AG04449 (cell line): ENCODE measurements around the gene OR5D14.

Source experiments
- CTCF ChIA-PET: fragments of 350-600 bp; formaldehyde crosslinking; extraction: SDS; loops from one replicate; lab custom pipeline; 2021; ENCODE audit warnings: antibody characterized with exemption; lab: Yijun Ruan, JAX
- POLR2A ChIA-PET: fragments of 400-600, 350-600 bp; formaldehyde crosslinking; extraction: SDS; loops from one replicate; lab custom pipeline; 2020; ENCODE audit warnings: antibody characterized with exemption, inconsistent platforms; lab: Yijun Ruan, JAX
- DNase-seq: peaks from one replicate; pipeline ENCODE4 v3.0.0-alpha.2; 2010; ENCODE audit warnings: low read depth, low spot score
- H3K4me3 ChIP-seq: 2 replicates; pipeline ENCODE4 v1.5.1; 2011; ENCODE audit warnings: low read depth, mild to moderate bottlenecking, control low read depth, low read length
- CTCF ChIP-seq: IDR thresholded peaks from one replicate; pipeline ENCODE4 v1.5.1; 2011; ENCODE audit warnings: mild to moderate bottlenecking, moderate library complexity, low read length, control low read depth, inconsistent platforms; ENCODE audit not compliant: insufficient read depth; ENCODE audit errors: missing control alignments

OR5D14 gene

GRCh38 chr11:55819330-55819729 is 24.0 kb downstream of the OR5D14 start, which contains the start of gene OR5D18:
Gene OR5D18, plus strand, starts transcription at chr11:55819630. Its CDS starts 0 bp downstream, at chr11:55819630.
- CTCF ChIA-PET: no interaction called here
- H3K4me3 ChIP-seq: no peak within 1 kb of the TSS
- TF ChIP-seq CTCF: no peak
- POLR2A ChIA-PET: no interaction called here
- no peak for DNase-seq

- POLR2A ChIA-PET: no interaction called here
- no peak within 1 kb of the TSS for H3K4me3 ChIP-seq
- no peak for DNase-seq
- CTCF ChIA-PET: no interaction called here
- TF ChIP-seq CTCF: no peak
Measured at GRCh38 chr11:55826919-55827318, 31.6 kb downstream of the OR5D14 start, which contains the start of gene OR5L2. Gene OR5L2, plus strand, starts transcription at chr11:55827219. Its CDS starts 0 bp downstream, at chr11:55827219.

DNA sequence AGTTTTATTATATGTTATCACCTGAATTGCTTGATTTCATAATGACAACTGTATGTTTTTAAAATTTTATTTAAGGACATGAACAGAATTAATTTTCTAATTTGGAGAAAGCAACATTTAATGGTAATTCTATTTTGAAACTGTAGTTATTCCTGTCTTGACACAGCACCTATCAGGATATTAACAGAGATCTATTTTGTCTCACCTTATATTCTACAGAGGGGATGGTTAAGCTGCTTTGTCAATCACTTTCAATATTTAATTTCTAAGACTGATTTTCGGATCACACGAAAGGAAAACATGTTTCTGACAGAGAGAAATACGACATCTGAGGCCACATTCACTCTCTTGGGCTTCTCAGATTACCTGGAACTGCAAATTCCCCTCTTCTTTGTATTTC is 43.1 kb downstream of the OR5D14 start, which contains the start of gene OR5D16:
Gene OR5D16, plus strand, starts transcription at position 301 of the 400 bp plus-strand sequence. Its CDS starts 0 bp downstream, at position 301.
- ChIA-PET POLR2A (no interaction called here), CTCF (no interaction called here)
- H3K4me3 ChIP-seq: no peak within 1 kb of the TSS
- DNase-seq: no peak
- no peak for TF ChIP-seq CTCF
